Astrocyte (in vitro differentiated cells and primary cell): Measurements from ENCODE around the gene SDK1. TPM values are rescaled to one million over a fixed set of nuclear protein-coding genes. Genes with fewer than 3 reads are reported as not detected.

Experiments
- DNase-seq: peaks from one replicate; pipeline ENCODE4 v3.0.0-alpha.2; 2010; ENCODE audit warnings: low read depth
- FAIRE-seq: peaks from 2 replicates; lab custom pipeline; 2011; peaks lifted over from hg19 to GRCh38; lab: Jason Lieb, UNC
- H2AFZ ChIP-seq: 2 replicates; pipeline ENCODE4 v1.6.0; 2012; ENCODE audit warnings: low read depth, low read length, inconsistent platforms
- H3K27ac ChIP-seq: 2 replicates; pipeline ENCODE4 v1.5.1; 2011; ENCODE audit warnings: low read depth, low read length, inconsistent platforms
- H3K27me3 ChIP-seq: 2 replicates; pipeline ENCODE4 v1.6.0; 2011; ENCODE audit warnings: low read length, inconsistent platforms; ENCODE audit not compliant: insufficient read depth
- H3K36me3 ChIP-seq: 2 replicates; pipeline ENCODE4 v1.5.1; 2011; ENCODE audit warnings: low read length, inconsistent platforms; ENCODE audit not compliant: insufficient read depth
- H3K4me1 ChIP-seq: 2 replicates; pipeline ENCODE4 v1.5.1; 2011; ENCODE audit warnings: low read length, inconsistent platforms; ENCODE audit not compliant: insufficient read depth
- H3K4me2 ChIP-seq: 2 replicates; pipeline ENCODE4 v1.6.0; 2012; ENCODE audit warnings: low read length, inconsistent platforms
- H3K4me3 ChIP-seq: 2 replicates; pipeline ENCODE4 v1.5.1; 2011; ENCODE audit warnings: low read depth, mild to moderate bottlenecking, low read length, inconsistent platforms; ENCODE audit not compliant: insufficient read depth
- H3K79me2 ChIP-seq: 2 replicates; pipeline ENCODE4 v1.6.0; 2012; ENCODE audit warnings: mild to moderate bottlenecking, low read length, inconsistent platforms; ENCODE audit not compliant: insufficient read depth
- H3K9ac ChIP-seq: 2 replicates; pipeline ENCODE4 v1.6.0; 2012; ENCODE audit warnings: mild to moderate bottlenecking, low read length, inconsistent platforms
- H3K9me3 ChIP-seq: 2 replicates; pipeline ENCODE4 v1.5.1; 2012; ENCODE audit warnings: low read depth, mild to moderate bottlenecking, low read length, inconsistent platforms; ENCODE audit not compliant: insufficient read depth
- H4K20me1 ChIP-seq: 2 replicates; pipeline ENCODE4 v1.6.0; 2012; ENCODE audit warnings: low read length, inconsistent platforms; ENCODE audit not compliant: insufficient read depth
- H3K27ac Mint-ChIP-seq: one replicate; pipeline ENCODE4 v1.8.0; 2021; ENCODE audit warnings: mild to moderate bottlenecking, mixed read lengths; ENCODE audit not compliant: unreplicated experiment
- H3K27me3 Mint-ChIP-seq: one replicate; pipeline ENCODE4 v1.8.0; 2021; ENCODE audit warnings: low read depth, mixed read lengths; ENCODE audit not compliant: unreplicated experiment
- H3K36me3 Mint-ChIP-seq: one replicate; pipeline ENCODE4 v1.8.0; 2021; ENCODE audit warnings: low read depth, mixed read lengths; ENCODE audit not compliant: unreplicated experiment
- H3K4me1 Mint-ChIP-seq: one replicate; pipeline ENCODE4 v1.8.0; 2021; ENCODE audit warnings: low read depth, mixed read lengths; ENCODE audit not compliant: unreplicated experiment
- H3K4me3 Mint-ChIP-seq: one replicate; pipeline ENCODE4 v1.8.0; 2021; ENCODE audit warnings: mild to moderate bottlenecking, moderate library complexity, mixed read lengths; ENCODE audit not compliant: unreplicated experiment
- H3K9me3 Mint-ChIP-seq: one replicate; pipeline ENCODE4 v1.8.0; 2021; ENCODE audit warnings: mild to moderate bottlenecking, mixed read lengths; ENCODE audit not compliant: unreplicated experiment
- CTCF ChIP-seq: IDR thresholded peaks from 2 replicates; pipeline ENCODE4 v1.5.1; 2011; ENCODE audit warnings: low read depth, mild to moderate bottlenecking, inconsistent platforms, low read length, moderate library complexity; ENCODE audit not compliant: insufficient read depth
- EZH2 ChIP-seq: IDR thresholded peaks from 2 replicates; pipeline ENCODE4 v1.6.1; 2012; ENCODE audit warnings: mild to moderate bottlenecking, low read length, inconsistent platforms; ENCODE audit not compliant: insufficient read depth
- total RNA-seq: library from RNA; stranded (reverse); gene quantifications from 2 replicates; pipeline ENCODE4 v1.2.1, GENCODE V29; 2021

SDK1 gene
- total RNA-seq, 1 donor from 2014 or later = 4.2 TPM

GRCh38 chr7:3455806-3456595 is 154.9 kb downstream of the SDK1 start:
- no peaks in the 10 kb centered on the region for H3K9me3 Mint-ChIP-seq

GRCh38 chr7:3459111-3459510 is 158.1 kb downstream of the SDK1 start:
- Histone ChIP-seq H3K9me3 (no peaks in the 10 kb centered on the region), H3K4me2 (no peak overlapping the region), H4K20me1 (no peaks in the 10 kb centered on the region), H2AFZ (no peak overlapping the region), H3K4me3 (no peak overlapping the region), H3K27ac (no peak overlapping the region), H3K27me3 (no peaks in the 10 kb centered on the region), H3K9ac (no peak overlapping the region), H3K4me1 (peaks cover 5% of the 10 kb centered on the region), H3K79me2 (no peaks in the 10 kb centered on the region), H3K36me3 (no peaks in the 10 kb centered on the region)
- TF ChIP-seq EZH2 (no peak), CTCF (no peak)
- H3K4me3 Mint-ChIP-seq = no peak overlapping the region
- H3K27ac Mint-ChIP-seq = no peak overlapping the region
- H3K9me3 Mint-ChIP-seq = no peaks in the 10 kb centered on the region
- peak; percentile 5 for DNase-seq
- H3K4me1 Mint-ChIP-seq = peaks cover 38% of the 10 kb centered on the region
- H3K36me3 Mint-ChIP-seq = no peaks in the 10 kb centered on the region
- no peaks in the 10 kb centered on the region for H3K27me3 Mint-ChIP-seq
- no peak for FAIRE-seq

More at GRCh38 chr7:3455806-3456595, 154.9 kb downstream of the SDK1 start:
- H3K79me2 ChIP-seq = no peaks in the 10 kb centered on the region
- FAIRE-seq = no peak
- H3K9me3 ChIP-seq = no peaks in the 10 kb centered on the region
- H3K4me3 ChIP-seq = no peak overlapping the region
- peaks cover 44% of the 10 kb centered on the region for H3K4me1 Mint-ChIP-seq
- peak overlapping the region; percentile 95 for H3K27ac Mint-ChIP-seq
- no peaks in the 10 kb centered on the region for H3K36me3 ChIP-seq
- peak; percentile 52 for DNase-seq
- H3K27me3 ChIP-seq = no peaks in the 10 kb centered on the region
- no peak overlapping the region for H2AFZ ChIP-seq
- no peaks in the 10 kb centered on the region for H3K27me3 Mint-ChIP-seq
- H3K9ac ChIP-seq = peak overlapping the region; percentile 13
- H3K4me1 ChIP-seq = peaks cover 5% of the 10 kb centered on the region
- no peaks in the 10 kb centered on the region for H3K36me3 Mint-ChIP-seq
- peak overlapping the region; percentile 22 for H3K27ac ChIP-seq
- H3K4me3 Mint-ChIP-seq = peak overlapping the region; percentile 60
- no peaks in the 10 kb centered on the region for H4K20me1 ChIP-seq
- peak overlapping the region; percentile 12 for H3K4me2 ChIP-seq
- no peak for TF ChIP-seq CTCF
- TF ChIP-seq EZH2 = no peak

- H3K9ac ChIP-seq = no peak overlapping the region
- no peak overlapping the region for H3K27ac Mint-ChIP-seq
- H3K9me3 Mint-ChIP-seq = no peaks in the 10 kb centered on the region
- no peaks in the 10 kb centered on the region for H3K4me1 ChIP-seq
- H3K27me3 ChIP-seq = no peaks in the 10 kb centered on the region
- TF ChIP-seq CTCF (no peak), EZH2 (no peak)
- no peak overlapping the region for H3K4me3 Mint-ChIP-seq
- H3K36me3 ChIP-seq = no peaks in the 10 kb centered on the region
- no peak for FAIRE-seq
- no peaks in the 10 kb centered on the region for H3K36me3 Mint-ChIP-seq
- no peak overlapping the region for H2AFZ ChIP-seq
- no peak overlapping the region for H3K4me3 ChIP-seq
- no peak for DNase-seq
- H3K27ac ChIP-seq = no peak overlapping the region
- peaks cover 18% of the 10 kb centered on the region for H3K4me1 Mint-ChIP-seq
- H3K79me2 ChIP-seq = no peaks in the 10 kb centered on the region
- no peak overlapping the region for H3K4me2 ChIP-seq
- no peaks in the 10 kb centered on the region for H4K20me1 ChIP-seq
- H3K9me3 ChIP-seq = no peaks in the 10 kb centered on the region
- H3K27me3 Mint-ChIP-seq = no peaks in the 10 kb centered on the region
These were observed 160.9 kb downstream of the SDK1 start for GRCh38 chr7:3461923-3462322.
